Measurements from ENCODE around the gene PTPRG.
A peak's percentile ranks its signal among the peaks of the same experiment; 100 is the strongest.

The PTPRG gene

DNA sequence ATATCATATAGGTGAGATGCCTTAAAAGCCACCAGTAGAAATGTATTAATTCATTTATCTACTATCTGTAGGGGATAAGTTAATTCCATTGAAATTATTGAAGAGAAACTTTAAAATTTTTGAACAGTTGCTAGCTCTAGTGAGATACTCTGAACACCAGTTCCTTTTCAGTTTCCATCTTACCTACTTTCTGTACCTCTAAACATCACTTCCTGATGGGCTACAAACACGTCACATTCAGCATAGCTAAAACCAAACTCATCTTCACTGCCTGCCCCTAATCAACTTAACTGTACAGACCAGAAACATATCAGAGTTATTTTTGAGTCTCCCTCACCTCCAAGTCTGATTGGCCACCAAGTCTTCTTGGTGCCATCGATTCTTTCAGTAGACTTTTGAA lies 723.1 kb downstream of the PTPRG start:
- no peak for DNase-seq (ENCODE audit: low read depth)

DNA sequence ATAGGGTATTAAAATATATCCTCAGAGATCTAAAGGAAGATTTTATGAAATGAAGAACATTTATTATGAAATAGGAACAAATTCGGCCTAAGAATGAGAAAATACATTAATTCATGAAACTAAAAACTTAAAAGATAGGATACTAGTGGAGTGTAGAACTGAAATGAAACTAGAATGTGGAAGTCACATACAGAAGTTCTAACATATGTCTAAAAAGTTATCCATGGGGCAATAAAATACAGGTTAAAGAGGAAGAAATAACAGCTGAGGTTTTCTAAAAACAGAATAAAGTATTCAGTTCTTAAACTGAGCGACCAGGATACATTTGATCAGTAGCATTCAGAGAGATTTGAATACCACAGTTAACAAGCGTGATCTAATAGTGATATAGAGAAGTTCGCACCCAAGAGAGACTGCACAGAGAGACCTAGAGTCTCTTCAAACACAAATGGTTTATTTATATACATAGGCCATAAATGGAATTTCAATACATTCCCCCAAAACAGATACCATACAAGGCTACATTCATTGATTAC lies 726.1 kb downstream of the PTPRG start:
- no peak for DNase-seq (ENCODE audit: low read depth)

DNA sequence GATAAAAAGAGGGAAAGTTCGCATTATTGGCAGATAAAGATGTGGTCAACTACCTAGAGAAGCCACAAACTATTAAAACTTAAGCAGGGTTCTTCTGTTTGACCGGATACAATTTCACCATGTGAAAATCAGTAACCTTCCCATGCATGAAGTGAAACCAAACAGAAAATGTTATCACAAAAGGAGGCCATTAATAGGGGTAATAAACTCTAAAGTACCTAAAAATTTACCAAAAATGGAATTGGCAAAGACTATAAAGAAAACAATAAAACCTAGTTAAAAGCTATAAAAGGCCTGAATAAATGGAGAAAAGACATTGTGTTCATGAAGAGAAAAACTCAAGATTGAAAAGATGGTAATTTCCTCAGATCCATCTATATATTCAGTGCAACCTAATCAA lies 728.6 kb downstream of the PTPRG start:
- no peak for DNase-seq (ENCODE audit: low read depth)

DNA sequence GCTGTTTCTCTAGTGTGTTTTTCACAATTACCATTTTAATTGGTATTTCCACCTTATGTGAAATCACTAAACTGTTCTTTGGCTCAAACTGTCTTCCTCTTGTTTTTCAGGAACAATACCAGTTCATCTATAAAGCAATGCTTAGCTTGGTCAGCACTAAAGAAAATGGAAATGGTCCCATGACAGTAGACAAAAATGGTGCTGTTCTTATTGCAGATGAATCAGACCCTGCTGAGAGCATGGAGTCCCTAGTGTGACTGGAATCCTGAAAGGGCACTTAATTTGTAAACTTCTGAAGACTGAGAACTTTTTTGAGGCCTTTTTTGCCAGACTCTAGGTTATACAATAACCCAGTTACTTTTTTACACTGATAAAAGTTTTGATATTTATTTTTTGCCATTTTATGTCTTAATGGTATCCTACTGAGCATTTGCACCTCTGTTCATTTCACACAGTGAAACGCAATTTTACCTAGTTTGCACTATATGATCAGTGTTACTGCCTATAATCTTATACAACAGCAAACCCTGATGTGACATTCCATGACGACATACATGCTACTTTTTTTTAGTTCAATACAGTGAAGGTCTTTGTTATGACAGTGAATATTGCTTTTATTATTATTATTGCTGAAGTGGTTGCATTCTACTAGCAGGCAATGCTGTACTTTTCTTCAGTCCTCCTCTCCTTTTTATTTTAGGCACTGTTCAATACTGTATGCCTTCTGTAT lies 731.8 kb downstream of the PTPRG start:
- DNase-seq (ENCODE audit: low read depth) = no peak

DNA sequence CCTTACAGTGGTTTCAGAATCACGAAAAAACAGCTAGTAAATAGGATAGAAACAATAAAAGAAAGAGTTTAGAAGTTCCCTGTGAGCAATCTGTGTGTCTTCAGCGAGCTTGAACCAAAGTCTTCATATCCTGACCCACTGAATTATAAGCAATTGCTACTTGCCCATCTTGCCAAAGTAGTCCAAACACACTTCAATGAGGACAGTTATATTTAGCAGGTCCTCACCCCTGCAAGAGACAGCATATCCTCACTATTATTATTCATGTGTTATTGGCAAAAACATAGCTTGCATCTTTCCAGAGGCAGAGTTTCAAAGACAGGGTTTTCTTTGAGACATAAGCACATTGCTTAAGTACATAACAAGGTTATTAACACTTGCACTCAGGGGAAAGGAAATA lies 734.2 kb downstream of the PTPRG start:
- no peak for DNase-seq (ENCODE audit: low read depth)

DNA sequence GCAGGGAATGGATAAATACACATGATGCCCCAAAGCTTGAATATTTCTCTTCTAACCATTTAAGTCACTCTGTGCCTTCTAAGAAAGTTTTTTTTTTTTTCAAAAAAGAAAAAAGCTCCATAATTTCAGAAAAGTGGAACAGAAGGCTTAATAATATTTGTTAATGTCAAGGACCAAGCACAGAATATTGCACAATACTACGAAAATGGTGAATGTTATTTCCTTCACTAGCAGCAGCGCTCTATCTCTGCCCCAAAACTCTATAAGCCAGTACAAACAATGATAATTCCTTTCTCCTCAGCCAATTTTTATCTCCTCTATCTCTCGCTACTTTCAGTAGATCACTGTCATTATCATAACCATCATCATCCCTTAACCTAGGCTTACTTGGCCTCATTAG lies 739.2 kb downstream of the PTPRG start:
- no peak for DNase-seq (ENCODE audit: low read depth)

DNA sequence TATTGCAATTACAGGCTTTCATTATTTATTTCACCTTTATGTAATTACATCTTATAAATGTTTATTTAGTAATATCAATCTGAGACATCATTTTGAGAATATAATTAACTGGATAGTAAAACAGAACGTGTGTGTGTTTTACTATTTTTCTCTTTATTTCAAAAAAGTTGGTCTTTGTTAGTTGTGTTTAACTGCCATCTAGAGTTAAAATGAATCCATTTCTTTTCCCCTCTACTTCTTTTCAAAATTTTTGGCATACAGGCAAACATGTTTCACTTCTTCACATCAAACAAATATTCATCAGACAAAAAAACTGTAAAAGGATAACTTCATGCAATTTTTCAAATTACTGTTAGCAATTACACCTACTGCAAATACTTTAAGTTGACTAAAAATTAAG lies 750.8 kb downstream of the PTPRG start:
- no peak for DNase-seq (ENCODE audit: low read depth)

DNA sequence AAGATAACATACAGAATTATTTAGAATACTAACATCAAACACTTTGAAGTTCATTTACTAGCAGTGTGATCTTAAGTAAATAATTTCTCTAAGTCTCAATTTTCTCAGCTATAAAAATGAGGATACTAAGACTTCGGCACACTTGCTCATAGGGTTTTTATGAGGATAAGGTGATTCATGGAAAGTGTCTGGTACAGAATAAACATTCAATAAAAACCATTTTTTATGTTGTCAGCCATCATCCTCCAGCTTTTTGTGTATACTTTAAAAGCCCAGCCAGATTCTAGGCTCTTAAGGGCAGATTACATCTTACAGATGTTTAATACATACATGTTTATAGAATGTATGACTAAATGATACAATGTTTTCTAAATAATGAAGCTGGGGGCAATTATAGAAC lies 755.2 kb downstream of the PTPRG start:
- no peak for DNase-seq (ENCODE audit: low read depth)

DNA sequence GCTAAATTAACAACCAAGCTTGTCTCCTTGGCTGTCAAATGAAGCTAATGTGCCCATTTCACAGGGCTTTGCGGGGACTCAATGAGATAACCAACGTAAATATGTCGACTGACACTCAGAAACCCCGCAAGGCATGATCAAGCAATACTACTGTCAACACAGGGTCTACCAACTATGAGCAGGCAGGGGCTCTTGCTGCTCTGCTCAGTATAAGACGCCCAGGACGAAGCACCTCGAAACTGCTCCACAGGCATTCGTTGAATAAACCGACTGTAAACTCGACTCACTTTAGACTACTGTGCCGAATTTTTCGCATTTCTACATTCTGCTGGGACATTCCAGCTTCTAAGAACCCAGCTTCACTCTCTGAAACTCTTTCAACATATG lies 757.0 kb downstream of the PTPRG start:
- no peak for DNase-seq (ENCODE audit: low read depth)

DNA sequence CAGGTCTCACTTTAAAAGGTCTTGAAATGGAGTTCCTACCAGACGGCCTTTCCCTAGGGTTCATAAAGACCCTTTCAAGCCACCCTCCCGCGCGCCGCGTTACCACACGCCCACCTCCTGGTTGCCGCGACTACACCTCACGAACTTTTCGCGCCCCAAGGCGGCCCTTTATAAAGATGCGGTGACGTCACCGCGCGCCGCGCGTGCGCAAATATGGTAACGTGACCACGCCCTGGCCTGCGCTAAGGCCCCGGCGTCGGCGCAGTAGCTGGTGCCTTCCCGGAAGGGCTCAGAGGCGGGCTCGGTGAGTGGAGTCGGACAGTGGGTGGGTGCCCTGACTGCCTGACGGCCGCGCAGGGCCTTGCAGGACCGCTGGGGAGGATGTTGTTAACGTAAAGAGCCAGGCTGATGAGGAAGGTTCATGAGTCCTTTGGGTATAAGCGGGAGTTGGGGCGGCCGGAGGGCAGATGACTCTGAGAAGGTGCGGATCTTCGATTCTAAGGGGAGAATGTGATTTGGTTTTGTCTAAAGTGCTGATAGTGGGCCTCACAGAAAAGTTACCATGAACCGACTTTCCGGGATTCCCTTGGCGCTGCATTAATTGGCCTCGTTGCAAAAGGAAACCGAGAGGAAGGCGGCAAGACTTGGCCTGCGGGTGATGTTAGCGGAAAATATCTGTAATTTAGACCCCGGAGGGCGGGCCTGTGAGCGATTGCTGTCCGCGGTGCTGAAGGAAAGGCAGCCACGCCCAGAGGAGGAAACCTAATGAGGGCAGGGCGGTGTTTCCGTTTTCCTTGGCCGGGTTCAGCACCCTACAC lies 757.6 kb downstream of the PTPRG start:
- DNase-seq (ENCODE audit: low read depth) = peak; percentile 55

DNA sequence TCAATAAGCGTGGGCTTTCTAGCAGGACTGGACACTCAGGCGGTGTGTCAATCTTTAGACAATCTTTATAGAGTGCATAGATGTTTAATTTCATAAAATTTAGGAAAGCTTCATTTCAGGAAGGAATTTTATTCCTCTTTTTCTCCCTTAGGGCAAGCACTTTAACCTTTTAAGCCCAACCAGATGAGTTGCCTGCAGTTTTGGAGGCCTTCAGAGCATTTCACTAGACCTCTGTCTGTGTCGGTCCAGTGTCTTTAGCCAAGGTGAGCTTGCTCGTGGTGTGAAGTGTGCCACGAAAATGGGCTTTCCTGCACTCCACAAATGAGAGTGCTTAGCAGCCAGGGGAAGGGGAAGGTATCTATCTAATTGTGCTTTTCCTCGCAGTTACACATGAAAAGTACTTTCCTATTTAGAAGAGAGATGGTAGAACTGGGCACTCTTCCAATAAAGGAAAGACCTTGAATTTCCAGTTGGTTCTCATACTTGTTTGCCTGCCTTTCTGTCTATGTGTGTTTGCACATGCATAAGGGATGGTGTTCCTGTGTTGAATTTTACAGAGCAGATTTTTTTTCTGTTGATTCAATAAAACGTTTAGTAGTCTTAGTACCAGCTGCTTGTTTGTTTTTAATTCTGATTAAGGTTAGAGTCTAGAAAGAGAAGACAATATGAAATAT lies 758.3 kb downstream of the PTPRG start:
- DNase-seq (ENCODE audit: low read depth) = no peak

DNA sequence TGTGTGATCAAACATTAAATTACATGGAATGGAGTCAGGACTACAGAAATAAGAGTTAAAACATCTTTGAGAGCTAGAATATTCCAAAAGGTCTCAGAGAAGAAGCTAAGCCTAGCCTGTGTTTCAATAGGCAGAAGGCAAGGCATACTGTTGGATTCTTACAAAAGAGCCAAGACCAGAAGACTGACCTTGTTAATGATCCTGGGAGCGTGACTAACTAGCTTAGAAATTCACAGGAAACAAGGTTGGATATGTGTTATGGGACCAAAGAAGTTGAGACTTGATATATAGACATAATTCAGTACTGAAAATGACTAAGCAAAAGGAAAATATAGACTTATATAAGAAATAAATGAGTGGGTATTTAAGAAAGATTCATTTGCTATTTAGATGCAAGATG lies 761.9 kb downstream of the PTPRG start:
- no peak for DNase-seq (ENCODE audit: low read depth)

DNA sequence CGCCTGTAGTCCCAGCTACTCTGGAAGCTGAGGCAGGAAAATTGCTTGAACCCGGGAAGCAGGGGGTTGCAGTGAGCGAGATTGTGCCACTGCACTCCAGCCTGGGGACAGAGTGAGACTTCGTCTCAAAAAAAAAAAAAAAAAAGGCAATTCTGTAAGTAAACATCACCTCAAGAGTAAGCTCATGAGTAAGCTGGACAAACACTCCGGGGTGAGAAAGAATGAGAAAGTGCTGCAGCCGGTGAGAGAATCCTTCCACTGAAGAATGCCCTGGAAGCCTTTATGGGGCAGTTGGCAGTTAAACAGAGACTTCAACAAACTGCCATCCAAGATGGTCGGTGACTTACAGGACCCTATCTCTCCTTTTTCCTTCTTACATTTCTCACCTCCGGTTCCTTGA lies 764.5 kb downstream of the PTPRG start:
- no peak for DNase-seq (ENCODE audit: low read depth)

DNA sequence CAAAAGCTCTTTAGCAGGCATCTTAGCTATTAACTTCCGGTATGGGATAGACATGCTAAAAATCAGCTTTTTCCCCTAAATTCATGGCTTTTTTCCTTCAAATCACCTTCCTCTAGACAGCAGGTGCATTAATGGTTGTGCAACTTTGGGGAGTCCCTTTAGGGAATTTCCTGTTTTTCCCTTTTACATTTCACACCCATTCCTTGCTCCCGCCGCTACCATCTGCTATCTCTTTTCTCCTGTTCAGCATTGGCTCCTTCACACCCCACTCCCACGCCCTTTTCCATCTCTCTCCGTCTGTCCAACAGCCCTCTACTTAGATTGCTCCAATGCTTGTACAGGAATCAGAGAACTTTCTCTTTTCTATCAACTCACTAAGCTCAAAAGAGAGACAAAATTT lies 768.6 kb downstream of the PTPRG start:
- DNase-seq (ENCODE audit: low read depth) = no peak

DNA sequence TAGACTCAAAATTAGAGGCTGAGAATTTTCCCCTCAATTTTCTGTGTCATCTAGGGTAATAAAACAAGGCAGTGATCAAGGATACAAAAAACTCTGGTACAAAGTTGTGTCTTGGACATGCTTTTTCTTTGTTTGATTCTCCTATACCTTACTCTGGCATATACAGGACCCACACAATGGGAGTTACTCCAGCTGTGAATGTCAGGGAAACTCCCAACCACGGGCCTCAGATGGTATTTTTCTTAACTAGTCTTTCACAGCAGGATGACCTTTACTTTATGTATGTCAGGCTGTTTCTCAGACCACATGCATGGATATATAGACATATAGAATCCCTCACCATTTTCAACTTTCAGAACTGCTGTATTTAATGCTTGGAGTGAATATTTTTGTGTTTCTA lies 770.6 kb downstream of the PTPRG start:
- DNase-seq (ENCODE audit: low read depth) = no peak

DNA sequence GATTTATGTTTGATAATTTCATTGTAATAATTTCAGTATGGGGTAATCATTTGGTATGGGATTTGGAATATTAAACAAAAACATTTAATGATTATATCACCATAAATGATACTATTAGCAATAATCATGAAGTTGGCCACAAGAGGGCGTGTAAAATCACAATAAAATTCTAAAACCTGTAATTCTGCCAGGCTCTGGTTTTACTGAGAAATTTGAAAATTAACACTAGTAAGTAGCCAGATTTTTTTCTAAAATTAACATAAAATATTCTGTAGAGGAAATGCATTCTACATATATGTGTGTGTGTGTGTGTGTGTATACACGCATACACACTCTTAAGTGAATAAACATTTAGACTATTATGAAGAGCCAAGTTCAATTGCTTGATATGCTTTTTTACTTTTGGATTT lies 771.5 kb downstream of the PTPRG start:
- DNase-seq (ENCODE audit: low read depth) = no peak

DNA sequence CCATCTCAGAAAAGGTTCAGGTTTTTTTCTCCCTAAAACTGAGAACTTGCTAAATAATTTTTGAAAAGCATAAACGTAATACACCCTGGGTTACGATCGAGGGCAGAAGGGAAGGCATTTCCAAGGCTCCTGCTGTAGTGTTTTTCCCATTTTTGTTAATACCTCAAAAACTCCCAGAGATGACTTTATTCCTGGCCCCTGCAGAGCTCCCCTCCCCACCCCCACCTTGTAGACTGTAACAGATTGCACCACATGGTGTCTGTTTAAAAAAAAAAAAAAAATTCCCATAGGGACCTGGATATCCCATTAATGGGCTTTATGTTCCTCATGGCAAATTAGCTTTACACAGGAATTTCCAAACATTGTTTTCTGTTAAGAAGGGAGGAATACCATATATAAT lies 773.8 kb downstream of the PTPRG start:
- DNase-seq (ENCODE audit: low read depth) = no peak

DNA sequence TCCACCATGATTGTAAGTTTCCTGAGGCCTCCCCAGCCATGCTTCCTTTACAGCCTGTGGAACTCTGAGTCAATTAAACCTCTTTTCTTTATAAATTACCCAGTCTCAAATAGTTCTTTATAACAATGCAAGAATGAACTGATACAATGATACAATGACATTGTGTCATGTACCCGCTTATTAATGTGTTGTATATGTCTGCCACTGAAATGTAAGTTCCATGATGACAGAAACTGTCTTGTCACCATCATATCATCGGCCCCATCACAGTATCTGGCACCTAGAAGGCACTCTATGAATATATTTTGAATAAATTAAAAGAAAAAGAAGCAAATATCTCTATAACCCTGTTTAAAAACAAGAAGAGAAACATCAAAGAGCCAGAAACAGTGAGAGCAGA lies 782.4 kb downstream of the PTPRG start:
- no peak for DNase-seq (ENCODE audit: low read depth)
